Stimulated activated memory B cell treated with anti-CD40 and anti-IgM and Interleukin-4, amounts not matched to agents 10 μg/mL and 1 μg/mL and 100 μg/mL, for 72 hours (primary cell): Measurements from ENCODE around the gene TAF1.
A peak's percentile ranks its signal among the peaks of the same experiment; 100 is the strongest.
"Not testable (repeated sequence)": the region's sequence is repeated elsewhere in the genome, so short reads cannot be mapped to it uniquely, and the experiment has no call there.

ENCODE experiments used
- ATAC-seq: fragments of 150-1000 bp; cut with Tn5 transposase; 2 replicates; pipeline ENCODE4 v1.10.0; 2021
- H3K27ac Mint-ChIP-seq: one replicate; pipeline ENCODE4 v1.8.0; 2022; ENCODE audit warnings: mild to moderate bottlenecking, mixed read lengths
- H3K27me3 Mint-ChIP-seq: one replicate; pipeline ENCODE4 v1.8.0; 2022; ENCODE audit warnings: mixed read lengths
- H3K36me3 Mint-ChIP-seq: one replicate; pipeline ENCODE4 v1.8.0; 2022; ENCODE audit warnings: mixed read lengths
- H3K4me1 Mint-ChIP-seq: one replicate; pipeline ENCODE4 v1.8.0; 2022; ENCODE audit warnings: mixed read lengths
- H3K4me3 Mint-ChIP-seq: one replicate; pipeline ENCODE4 v1.8.0; 2022; ENCODE audit warnings: mild to moderate bottlenecking, moderate library complexity, mixed read lengths
- H3K9me3 Mint-ChIP-seq: one replicate; pipeline ENCODE4 v1.8.0; 2022; ENCODE audit warnings: mixed read lengths

TAF1 gene

DNA sequence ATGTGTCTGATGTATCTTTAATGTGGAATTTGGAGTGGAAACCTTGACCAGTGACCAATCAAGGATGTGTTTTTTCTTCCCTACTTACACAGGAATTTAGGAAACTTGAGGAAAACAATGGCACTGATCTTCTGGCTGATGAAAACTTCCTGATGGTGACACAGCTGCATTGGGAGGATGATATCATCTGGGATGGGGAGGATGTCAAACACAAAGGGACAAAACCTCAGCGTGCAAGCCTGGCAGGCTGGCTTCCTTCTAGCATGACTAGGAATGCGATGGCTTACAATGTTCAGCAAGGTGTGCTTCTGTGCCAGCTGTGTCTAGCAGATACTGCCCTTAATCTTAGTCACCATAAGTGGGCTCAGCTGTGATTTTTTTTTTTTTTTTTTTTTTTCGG, 12.6 kb downstream of the TAF1 start:
- Mint-ChIP-seq H3K27me3 (no peaks in the 10 kb centered on the region), H3K9me3 (no peaks in the 10 kb centered on the region), H3K4me1 (peaks cover under 1% of the 10 kb centered on the region), H3K4me3 (no peak overlapping the region), H3K27ac (no peak overlapping the region), H3K36me3 (peaks cover 35% of the 10 kb centered on the region)
- ATAC-seq = no peak

DNA sequence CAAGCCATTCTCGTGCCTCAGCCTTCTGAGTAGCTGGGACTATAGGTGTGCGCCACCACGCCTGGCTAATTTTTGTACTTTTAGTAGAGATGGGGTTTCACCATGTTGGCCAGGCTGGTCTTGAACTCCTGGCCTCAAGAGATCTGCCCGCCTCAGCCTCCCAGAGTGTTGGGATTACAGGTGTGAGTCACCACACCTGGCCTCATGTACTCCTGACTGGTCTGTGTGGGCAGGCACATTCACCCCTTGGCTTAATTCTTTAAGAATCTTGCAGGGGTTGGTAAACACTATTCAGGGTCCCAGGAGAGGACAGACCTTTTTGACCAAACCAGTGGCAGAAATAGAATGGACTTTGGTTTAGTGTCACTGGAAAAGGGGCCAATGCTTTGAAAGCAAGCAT, 25.6 kb downstream of the TAF1 start:
- ATAC-seq, H3K9me3 Mint-ChIP-seq: not testable (repeated sequence)
- peaks cover 50% of the 10 kb centered on the region for H3K36me3 Mint-ChIP-seq

DNA sequence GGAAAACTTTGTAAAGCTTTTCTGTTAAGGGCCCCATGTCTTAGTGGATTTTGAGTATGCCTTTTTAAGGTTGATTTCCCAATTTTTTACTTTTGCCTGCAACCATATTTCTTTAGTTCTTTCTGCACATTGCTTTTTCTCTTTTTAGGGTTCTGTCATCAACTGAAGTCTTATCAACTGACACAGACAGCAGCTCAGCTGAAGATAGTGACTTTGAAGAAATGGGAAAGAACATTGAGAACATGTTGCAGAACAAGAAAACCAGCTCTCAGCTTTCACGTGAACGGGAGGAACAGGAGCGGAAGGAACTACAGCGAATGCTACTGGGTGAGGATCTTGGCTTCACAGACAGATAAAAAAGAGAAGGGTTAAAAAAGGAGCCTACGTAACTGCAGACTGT, 27.8 kb downstream of the TAF1 start:
- H3K27ac Mint-ChIP-seq = no peak overlapping the region
- peaks cover 57% of the 10 kb centered on the region for H3K36me3 Mint-ChIP-seq
- no peak overlapping the region for H3K4me3 Mint-ChIP-seq

More for the DNA sequence above, 25.6 kb downstream of the TAF1 start:
- not testable (repeated sequence) for H3K4me1 Mint-ChIP-seq, H3K27ac Mint-ChIP-seq, H3K4me3 Mint-ChIP-seq, H3K27me3 Mint-ChIP-seq

DNA sequence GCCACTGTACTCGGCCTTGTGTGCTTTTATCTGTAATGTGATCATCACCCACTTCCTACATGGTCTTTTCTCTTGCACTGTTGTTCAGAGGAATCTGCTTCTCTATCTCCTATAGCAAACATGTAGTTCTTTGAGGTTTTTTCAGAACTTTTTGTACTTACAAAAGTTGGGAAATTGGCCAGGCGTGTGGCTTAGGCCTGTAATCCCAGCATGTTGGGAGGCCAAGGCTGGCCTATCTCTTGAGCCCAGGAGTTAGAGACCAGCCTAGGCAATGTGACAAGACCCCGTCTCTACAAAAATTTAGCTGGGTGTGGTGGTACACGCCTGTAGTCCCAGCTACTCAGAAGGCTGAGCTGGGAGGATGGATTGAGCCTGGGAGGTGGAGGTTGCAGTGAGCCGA, 30.4 kb downstream of the TAF1 start:
- H3K36me3 Mint-ChIP-seq = peaks cover 52% of the 10 kb centered on the region
- H3K9me3 Mint-ChIP-seq = no peaks in the 10 kb centered on the region
- no peaks in the 10 kb centered on the region for H3K4me1 Mint-ChIP-seq
- ATAC-seq = no peak
- H3K4me3 Mint-ChIP-seq = no peak overlapping the region
- H3K27me3 Mint-ChIP-seq = no peaks in the 10 kb centered on the region
- H3K27ac Mint-ChIP-seq = no peak overlapping the region

More for the DNA sequence above, 27.8 kb downstream of the TAF1 start:
- no peaks in the 10 kb centered on the region for H3K4me1 Mint-ChIP-seq
- H3K27me3 Mint-ChIP-seq = no peaks in the 10 kb centered on the region
- H3K9me3 Mint-ChIP-seq = no peaks in the 10 kb centered on the region
- no peak for ATAC-seq

DNA sequence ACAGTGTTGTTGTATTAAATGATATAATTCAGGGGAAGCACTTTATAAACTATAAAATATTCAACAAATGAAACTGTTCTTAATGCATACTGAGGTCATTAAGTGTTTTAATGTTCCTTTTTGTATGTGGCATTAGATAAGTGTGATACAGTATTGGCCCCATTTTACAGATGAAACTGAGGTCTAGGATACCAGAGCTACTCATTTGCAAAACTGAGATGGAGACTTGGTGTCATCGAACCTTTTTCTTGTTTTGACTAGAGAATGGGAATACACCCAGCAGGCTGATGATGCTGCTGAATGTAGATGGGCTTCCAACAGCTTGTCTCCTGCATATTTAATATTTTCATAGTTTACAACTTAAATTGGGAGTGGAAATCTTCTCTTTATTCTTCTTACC, 34.6 kb downstream of the TAF1 start:
- Mint-ChIP-seq H3K27me3 (no peaks in the 10 kb centered on the region), H3K4me1 (no peaks in the 10 kb centered on the region), H3K36me3 (peaks cover 24% of the 10 kb centered on the region), H3K27ac (no peak overlapping the region), H3K4me3 (no peak overlapping the region), H3K9me3 (no peaks in the 10 kb centered on the region)
- ATAC-seq = no peak

DNA sequence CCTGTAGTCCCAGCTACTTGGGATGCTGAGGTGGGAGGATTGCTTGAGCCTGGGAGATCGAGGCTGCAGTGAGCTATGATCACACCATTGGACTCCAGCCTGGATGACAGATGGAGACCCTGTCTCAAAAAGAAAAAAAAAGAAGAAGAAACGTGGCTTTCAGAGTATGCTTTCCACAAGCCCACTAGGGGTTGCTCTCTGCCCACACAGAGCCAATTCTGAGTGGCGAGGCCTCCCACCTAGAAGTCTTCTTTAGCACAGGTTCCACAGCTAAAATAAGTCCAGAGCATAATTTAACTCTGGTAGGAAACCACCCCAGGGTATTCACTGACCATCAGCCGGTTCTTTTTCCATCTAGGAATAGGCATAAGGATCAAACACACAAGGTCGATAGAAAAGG, 50.1 kb downstream of the TAF1 start:
- H3K4me3 Mint-ChIP-seq = not testable (repeated sequence)

DNA sequence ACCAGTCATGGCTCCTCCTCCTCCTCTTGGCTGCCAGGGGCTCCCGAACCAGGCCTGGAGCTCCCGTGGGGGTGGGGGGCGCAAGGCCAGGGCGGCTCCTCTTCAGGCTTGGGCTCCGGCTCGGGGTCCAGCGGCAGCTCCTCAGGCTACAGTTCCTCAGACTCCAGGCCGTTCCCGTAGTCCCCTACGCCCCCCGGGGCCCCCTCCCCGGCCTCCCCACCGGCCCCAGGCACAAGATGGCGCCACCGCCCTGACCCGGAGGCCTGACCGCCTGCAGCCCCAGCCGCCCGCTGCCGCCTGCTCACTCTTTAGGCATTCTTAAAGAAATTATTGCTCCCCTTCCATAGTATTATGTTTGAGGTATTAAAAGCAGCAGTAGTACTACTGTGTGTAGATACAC, 54.5 kb downstream of the TAF1 start:
- Mint-ChIP-seq H3K4me3 (no peak overlapping the region), H3K36me3 (peaks cover 11% of the 10 kb centered on the region), H3K9me3 (no peaks in the 10 kb centered on the region), H3K27ac (no peak overlapping the region), H3K27me3 (no peaks in the 10 kb centered on the region), H3K4me1 (no peaks in the 10 kb centered on the region)
- no peak for ATAC-seq

More for the DNA sequence above, 50.1 kb downstream of the TAF1 start:
- H3K4me1 Mint-ChIP-seq, H3K9me3 Mint-ChIP-seq, H3K27ac Mint-ChIP-seq, H3K27me3 Mint-ChIP-seq, ATAC-seq: not testable (repeated sequence)
- peaks cover 12% of the 10 kb centered on the region for H3K36me3 Mint-ChIP-seq

DNA sequence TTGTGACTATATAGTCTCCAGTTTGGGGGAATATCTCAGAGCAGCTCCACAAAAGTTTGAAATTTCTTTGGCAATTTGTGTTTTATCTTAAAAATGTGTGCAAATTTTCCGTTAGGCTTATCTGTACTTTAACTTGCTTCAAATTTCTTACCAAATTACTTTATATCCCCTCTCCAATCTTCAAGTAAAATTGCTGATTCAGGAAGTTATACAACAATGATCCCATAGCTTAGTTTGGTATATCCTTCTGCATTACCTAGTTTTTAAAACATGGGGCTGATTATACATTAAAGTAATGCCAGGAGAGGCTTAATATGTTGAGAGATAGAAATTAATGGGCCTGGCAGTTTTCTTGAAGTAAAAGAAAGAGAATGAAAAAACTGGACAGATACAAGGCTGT, 66.6 kb downstream of the TAF1 start:
- Mint-ChIP-seq H3K27ac (no peak overlapping the region), H3K36me3 (peaks cover 24% of the 10 kb centered on the region), H3K27me3 (no peaks in the 10 kb centered on the region), H3K9me3 (no peaks in the 10 kb centered on the region), H3K4me3 (no peak overlapping the region), H3K4me1 (peaks cover 6% of the 10 kb centered on the region)
- no peak for ATAC-seq

DNA sequence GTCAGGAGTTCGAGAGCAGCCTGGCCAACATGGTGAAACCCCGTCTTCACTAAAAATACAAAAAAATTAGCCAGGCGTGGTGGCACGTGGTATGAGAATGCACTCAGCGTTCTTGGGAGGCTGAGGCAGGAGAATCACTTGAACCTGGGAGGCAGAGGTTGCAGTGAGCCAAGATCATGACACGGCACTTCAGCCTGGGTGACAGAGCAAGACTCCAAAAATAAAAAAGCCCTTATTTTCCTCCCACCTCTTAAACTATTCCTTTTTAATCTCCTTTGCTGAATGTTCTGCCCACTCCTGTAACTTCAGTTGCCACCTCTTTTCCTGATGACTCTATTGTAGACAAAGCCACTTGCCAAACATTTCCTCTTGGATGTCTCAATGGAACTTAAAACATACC, 72.6 kb downstream of the TAF1 start:
- no peak overlapping the region for H3K4me3 Mint-ChIP-seq
- no peaks in the 10 kb centered on the region for H3K9me3 Mint-ChIP-seq
- ATAC-seq = no peak
- H3K36me3 Mint-ChIP-seq = peaks cover 22% of the 10 kb centered on the region
- H3K27me3 Mint-ChIP-seq = no peaks in the 10 kb centered on the region
- peaks cover 11% of the 10 kb centered on the region for H3K4me1 Mint-ChIP-seq
- H3K27ac Mint-ChIP-seq = peak overlapping the region; percentile 71

DNA sequence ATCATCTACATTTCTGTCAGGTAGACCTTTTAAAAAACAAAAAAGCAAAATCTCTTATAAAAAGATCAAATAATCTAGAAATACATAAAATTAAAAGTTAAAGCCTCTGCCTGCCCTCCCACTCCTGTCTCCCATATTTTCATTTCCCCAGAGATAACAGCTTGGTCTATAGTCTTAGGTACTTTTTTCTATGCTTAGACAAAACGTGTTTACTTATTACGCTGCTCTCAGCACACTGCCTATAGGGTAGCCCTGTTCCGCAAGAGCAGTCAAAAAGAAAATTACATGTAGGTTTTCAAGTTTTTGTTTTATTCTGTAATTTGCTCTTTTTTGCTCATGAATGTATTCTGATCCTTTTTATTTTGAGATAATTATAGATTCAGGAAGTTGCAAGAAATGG, 73.3 kb downstream of the TAF1 start:
- peaks cover 22% of the 10 kb centered on the region for H3K36me3 Mint-ChIP-seq
- H3K4me3 Mint-ChIP-seq = no peak overlapping the region
- H3K27me3 Mint-ChIP-seq = no peaks in the 10 kb centered on the region
- peak overlapping the region; percentile 71 for H3K27ac Mint-ChIP-seq
- ATAC-seq = no peak
- H3K4me1 Mint-ChIP-seq = peaks cover 11% of the 10 kb centered on the region
- H3K9me3 Mint-ChIP-seq = no peaks in the 10 kb centered on the region

DNA sequence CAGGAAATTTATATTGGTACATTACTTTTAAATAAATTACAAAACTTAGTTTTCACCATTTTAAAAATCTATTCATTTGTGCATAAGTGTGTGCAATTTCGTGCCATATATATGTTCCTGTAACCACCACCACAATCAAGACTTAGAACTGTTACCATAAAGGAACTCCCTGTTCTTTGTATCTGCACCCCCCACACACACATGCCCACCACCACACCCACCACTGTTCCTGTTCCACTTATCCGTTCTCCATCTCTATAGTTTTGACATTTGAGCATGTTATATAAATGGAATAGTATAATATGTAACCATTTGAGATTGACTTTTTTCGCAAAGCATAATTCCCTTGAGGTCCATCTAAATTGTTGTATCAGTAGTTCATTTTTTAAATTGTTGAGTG, 73.7 kb downstream of the TAF1 start:
- no peak overlapping the region for H3K4me3 Mint-ChIP-seq
- peaks cover 22% of the 10 kb centered on the region for H3K36me3 Mint-ChIP-seq
- no peaks in the 10 kb centered on the region for H3K27me3 Mint-ChIP-seq
- H3K4me1 Mint-ChIP-seq = peaks cover 11% of the 10 kb centered on the region
- H3K27ac Mint-ChIP-seq = no peak overlapping the region
- ATAC-seq = no peak
- H3K9me3 Mint-ChIP-seq = no peaks in the 10 kb centered on the region

DNA sequence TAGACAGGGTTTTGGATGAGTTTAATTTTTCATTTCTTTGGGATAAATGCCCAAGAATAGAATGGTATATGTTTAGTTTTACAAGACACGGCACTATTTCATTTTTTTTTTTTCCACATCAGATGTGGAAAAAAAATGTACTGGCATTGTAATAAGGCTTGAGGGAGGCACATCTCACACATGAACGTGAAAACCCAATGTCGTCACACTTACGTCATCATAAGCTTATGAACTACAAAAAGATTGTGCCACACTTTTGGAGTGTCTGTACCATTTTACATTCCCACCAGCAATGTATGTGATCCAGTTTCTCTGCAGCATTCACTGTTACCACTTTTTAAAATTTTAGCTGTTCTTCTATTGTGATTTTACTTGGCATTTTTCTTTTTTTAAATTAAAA, 74.2 kb downstream of the TAF1 start:
- no peak for ATAC-seq
- Mint-ChIP-seq H3K36me3 (peaks cover 22% of the 10 kb centered on the region), H3K4me1 (peaks cover 11% of the 10 kb centered on the region), H3K4me3 (no peak overlapping the region), H3K27ac (no peak overlapping the region), H3K27me3 (no peaks in the 10 kb centered on the region), H3K9me3 (no peaks in the 10 kb centered on the region)

DNA sequence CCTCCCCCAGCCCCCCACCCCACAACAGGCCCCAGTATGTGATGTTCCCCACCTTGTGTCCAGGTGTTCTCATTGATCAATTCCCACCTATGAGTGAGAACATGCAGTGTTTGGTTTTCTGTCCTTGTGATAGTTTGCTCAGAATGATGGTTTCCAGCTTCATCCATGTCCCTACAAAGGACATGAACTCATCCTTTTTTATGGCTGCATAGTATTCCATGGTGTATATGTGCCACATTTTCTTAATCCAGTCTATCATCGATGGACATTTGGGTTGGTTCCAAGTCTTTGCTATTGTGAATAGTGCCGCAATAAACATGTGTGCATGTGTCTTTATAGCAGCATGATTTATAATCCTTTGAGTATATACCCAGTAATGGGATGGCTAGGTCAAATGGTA, 75.7 kb downstream of the TAF1 start:
- not testable (repeated sequence) for ATAC-seq, H3K9me3 Mint-ChIP-seq, H3K4me3 Mint-ChIP-seq, H3K27me3 Mint-ChIP-seq, H3K27ac Mint-ChIP-seq
- H3K36me3 Mint-ChIP-seq = peaks cover 22% of the 10 kb centered on the region
- peaks cover 11% of the 10 kb centered on the region for H3K4me1 Mint-ChIP-seq

DNA sequence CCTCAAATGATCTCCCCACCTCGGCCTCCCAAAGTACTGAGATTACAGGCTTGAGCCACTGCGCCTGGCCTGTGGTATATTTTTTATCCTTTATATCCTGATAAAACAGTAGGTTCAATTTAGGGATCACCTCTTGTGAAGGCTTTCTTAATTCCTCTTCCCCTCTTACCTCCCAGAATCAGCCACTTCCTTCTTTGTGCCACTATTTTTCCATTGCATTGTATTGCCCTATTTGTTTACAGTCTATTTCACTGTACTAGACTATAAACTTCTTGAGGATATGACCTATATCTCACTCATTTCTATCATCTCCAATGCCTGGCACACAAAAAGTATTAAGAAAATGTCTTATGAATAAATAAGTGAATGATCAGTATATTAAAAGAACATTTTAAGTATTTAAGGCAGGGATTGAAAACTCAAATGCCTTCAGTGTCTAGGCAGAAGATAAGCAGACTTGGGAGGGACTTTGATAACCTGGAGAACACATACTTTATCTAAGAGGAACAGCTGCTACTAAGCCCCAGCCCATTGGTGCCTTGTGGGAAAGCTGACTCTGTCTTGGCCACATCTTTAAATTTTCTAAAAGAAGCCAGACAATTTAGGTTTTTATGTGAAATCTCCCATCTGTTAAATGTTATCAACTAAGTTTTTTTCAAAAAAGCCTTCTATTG, 84.4 kb downstream of the TAF1 start:
- no peak for ATAC-seq
- no peaks in the 10 kb centered on the region for H3K9me3 Mint-ChIP-seq
- no peaks in the 10 kb centered on the region for H3K4me1 Mint-ChIP-seq
- no peaks in the 10 kb centered on the region for H3K36me3 Mint-ChIP-seq
- no peaks in the 10 kb centered on the region for H3K27me3 Mint-ChIP-seq
- H3K4me3 Mint-ChIP-seq = no peak overlapping the region
- no peak overlapping the region for H3K27ac Mint-ChIP-seq

DNA sequence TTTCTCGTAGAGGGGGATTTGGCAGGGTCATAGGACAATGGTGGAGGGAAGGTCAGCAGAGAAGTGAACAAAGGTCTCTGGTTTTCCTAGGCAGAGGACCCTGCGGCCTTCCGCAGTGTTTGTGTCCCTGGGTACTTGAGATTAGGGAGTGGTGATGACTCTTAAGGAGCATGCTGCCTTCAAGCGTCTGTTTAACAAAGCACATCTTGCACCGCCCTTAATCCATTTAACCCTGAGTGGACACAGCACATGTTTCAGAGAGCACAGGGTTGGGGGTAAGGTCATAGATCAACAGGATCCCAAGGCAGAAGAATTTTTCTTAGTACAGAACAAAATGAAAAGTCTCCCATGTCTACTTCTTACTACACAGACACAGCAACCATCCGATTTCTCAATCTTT, 85.4 kb downstream of the TAF1 start:
- ATAC-seq, H3K27ac Mint-ChIP-seq, H3K36me3 Mint-ChIP-seq, H3K27me3 Mint-ChIP-seq, H3K4me1 Mint-ChIP-seq, H3K4me3 Mint-ChIP-seq, H3K9me3 Mint-ChIP-seq: not testable (repeated sequence)

DNA sequence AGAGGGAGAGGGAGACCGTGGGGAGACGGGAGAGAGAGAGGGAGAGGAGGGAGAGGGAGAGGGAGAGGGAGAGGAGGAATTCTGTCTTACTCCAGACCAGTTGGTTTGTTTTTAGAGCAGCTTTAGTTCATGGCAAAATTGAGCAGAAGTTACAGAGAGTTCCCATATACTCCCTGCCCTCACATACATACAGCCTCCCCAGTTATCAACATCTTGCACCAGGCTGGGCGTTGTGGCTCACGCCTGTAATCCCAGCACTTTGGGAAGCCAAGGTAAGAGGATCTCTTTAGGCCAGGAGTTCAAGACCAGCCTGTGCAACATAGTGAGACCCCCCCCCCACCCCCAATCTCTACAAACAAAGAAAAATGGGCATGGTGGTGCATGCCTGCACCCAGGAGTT, 86.9 kb downstream of the TAF1 start:
- no peak for ATAC-seq
- no peak overlapping the region for H3K4me3 Mint-ChIP-seq
- H3K27ac Mint-ChIP-seq = no peak overlapping the region
- peaks cover 10% of the 10 kb centered on the region for H3K36me3 Mint-ChIP-seq
- H3K9me3 Mint-ChIP-seq = no peaks in the 10 kb centered on the region
- H3K27me3 Mint-ChIP-seq = no peaks in the 10 kb centered on the region
- H3K4me1 Mint-ChIP-seq = no peaks in the 10 kb centered on the region

DNA sequence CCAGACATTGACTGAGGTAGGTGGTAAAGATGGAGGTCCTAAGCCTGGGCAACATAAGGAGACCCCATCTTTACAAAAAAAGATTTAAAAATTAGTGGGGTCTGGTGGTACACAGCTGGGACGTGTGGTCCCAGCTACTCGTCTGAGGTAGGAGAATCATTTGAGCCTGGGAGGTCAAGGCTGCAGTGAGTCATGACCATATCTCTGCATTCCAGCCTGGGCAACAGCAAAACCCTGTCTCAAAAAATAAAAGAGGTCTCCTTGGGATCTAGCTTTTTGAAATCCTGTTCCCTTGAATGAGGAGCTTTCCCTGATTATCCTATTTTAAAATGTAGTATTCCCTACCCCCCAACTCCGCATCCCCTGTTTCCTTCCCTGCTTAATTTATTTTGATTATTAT, 88.1 kb downstream of the TAF1 start:
- ATAC-seq = no peak
- H3K27me3 Mint-ChIP-seq = no peaks in the 10 kb centered on the region
- H3K9me3 Mint-ChIP-seq = no peaks in the 10 kb centered on the region
- H3K36me3 Mint-ChIP-seq = peaks cover 16% of the 10 kb centered on the region
- no peak overlapping the region for H3K27ac Mint-ChIP-seq
- no peak overlapping the region for H3K4me3 Mint-ChIP-seq
- no peaks in the 10 kb centered on the region for H3K4me1 Mint-ChIP-seq
